ENCODE results near the gene B4GALNT1.

- TF ChIP-seq CTCF (IDR thresholded peaks at IDR 0.05) (no peak), POLR2A (IDR thresholded peaks at IDR 0.05) (no peak)
Observed at GRCh38 chr12:57624441-57625220, 8.4 kb downstream of the B4GALNT1 start.

Measured in body of pancreas (tissue), 4 donors.